ENCODE results near the gene FAM184B. TPM values are rescaled to one million over a fixed set of nuclear protein-coding genes. Genes with fewer than 3 reads are reported as not detected.

FAM184B gene
- polyA plus RNA-seq, 1 donor from 2014 or later, result 0.10 TPM

GRCh38 chr4:17785858-17786257 is 4.4 kb upstream of the FAM184B start:
- peak; percentile 50 for TF ChIP-seq CTCF (IDR thresholded peaks at IDR 0.05; ENCODE audit: poor library complexity, severe bottlenecking)
- TF ChIP-seq REST (IDR thresholded peaks at IDR 0.05; ENCODE audit: borderline replicate concordance), result no peak
- TF ChIP-seq SMC3 (conservative IDR thresholded peaks at IDR 0.05; ENCODE audit: poor library complexity), result peak; percentile 51
- peak; percentile 60 for TF ChIP-seq RAD21 (conservative IDR thresholded peaks at IDR 0.05)

GRCh38 chr4:17780501-17781299 is 721 bp downstream of the FAM184B start:
- no peak for TF ChIP-seq TAF1 (IDR thresholded peaks at IDR 0.05; ENCODE audit: low read depth)
- TF ChIP-seq CTCF (IDR thresholded peaks at IDR 0.05; ENCODE audit: poor library complexity, severe bottlenecking), result no peak
- no peak for TF ChIP-seq POLR2AphosphoS5 (IDR thresholded peaks at IDR 0.05)
- no peak for TF ChIP-seq EP300 (conservative IDR thresholded peaks at IDR 0.05; ENCODE audit: poor library complexity, severe bottlenecking)

More at GRCh38 chr4:17785858-17786257, 4.4 kb upstream of the FAM184B start:
- no peaks in the 10 kb centered on the region for H3K79me2 ChIP-seq (replicated peaks; ENCODE audit: insufficient read depth, low read length)
- H3K27ac ChIP-seq (ENCODE audit: low read length), result no peak overlapping the region
- no peaks in the 10 kb centered on the region for H3K9me3 ChIP-seq (ENCODE audit: low read length)
- H3K4me2 ChIP-seq (ENCODE audit: low read length), result no peak overlapping the region
- no peak overlapping the region for H3K9ac ChIP-seq (ENCODE audit: low read length)
- no peaks in the 10 kb centered on the region for H4K20me1 ChIP-seq (ENCODE audit: insufficient read depth)
- H3K27me3 ChIP-seq (ENCODE audit: insufficient read depth, low read depth, low read length), result peaks cover 20% of the 10 kb centered on the region
- no peaks in the 10 kb centered on the region for H3F3A ChIP-seq (ENCODE audit: insufficient read depth, low read length, poor library complexity, severe bottlenecking)
- H3K36me3 ChIP-seq (ENCODE audit: insufficient read depth, low read length), result no peaks in the 10 kb centered on the region
- H3K4me3 ChIP-seq (ENCODE audit: low read length), result no peak overlapping the region
- no peak overlapping the region for H2AFZ ChIP-seq (ENCODE audit: low read depth, low read length)
- H3K9me2 ChIP-seq (ENCODE audit: insufficient read depth, low read length), result no peaks in the 10 kb centered on the region

More at GRCh38 chr4:17780501-17781299, 721 bp downstream of the FAM184B start:
- peak overlapping the region; percentile 43 for H3K4me2 ChIP-seq (ENCODE audit: low read length)
- no peak overlapping the region for H3K27ac ChIP-seq (ENCODE audit: low read length)
- H4K20me1 ChIP-seq (ENCODE audit: insufficient read depth), result no peaks in the 10 kb centered on the region
- no peaks in the 10 kb centered on the region for H3K9me2 ChIP-seq (ENCODE audit: insufficient read depth, low read length)
- H3K4me3 ChIP-seq (ENCODE audit: low read length), result peak overlapping the region; percentile 69
- peak overlapping the region; percentile 45 for H2AFZ ChIP-seq (ENCODE audit: low read depth, low read length)
- no peaks in the 10 kb centered on the region for H3K9me3 ChIP-seq (ENCODE audit: low read length)
- peaks cover 37% of the 10 kb centered on the region for H3K27me3 ChIP-seq (ENCODE audit: insufficient read depth, low read depth, low read length)
- no peaks in the 10 kb centered on the region for H3F3A ChIP-seq (ENCODE audit: insufficient read depth, low read length, poor library complexity, severe bottlenecking)
- no peaks in the 10 kb centered on the region for H3K79me2 ChIP-seq (replicated peaks; ENCODE audit: insufficient read depth, low read length)
- peak overlapping the region; percentile 36 for H3K9ac ChIP-seq (ENCODE audit: low read length)
- no peaks in the 10 kb centered on the region for H3K36me3 ChIP-seq (ENCODE audit: insufficient read depth, low read length)

Data from neural cell (in vitro differentiated cells).